ENCODE measurements around the gene PTPN4.
"Not testable (repeated sequence)": the region's sequence is repeated elsewhere in the genome, so short reads cannot be mapped to it uniquely, and the experiment has no call there.

The PTPN4 gene

DNA sequence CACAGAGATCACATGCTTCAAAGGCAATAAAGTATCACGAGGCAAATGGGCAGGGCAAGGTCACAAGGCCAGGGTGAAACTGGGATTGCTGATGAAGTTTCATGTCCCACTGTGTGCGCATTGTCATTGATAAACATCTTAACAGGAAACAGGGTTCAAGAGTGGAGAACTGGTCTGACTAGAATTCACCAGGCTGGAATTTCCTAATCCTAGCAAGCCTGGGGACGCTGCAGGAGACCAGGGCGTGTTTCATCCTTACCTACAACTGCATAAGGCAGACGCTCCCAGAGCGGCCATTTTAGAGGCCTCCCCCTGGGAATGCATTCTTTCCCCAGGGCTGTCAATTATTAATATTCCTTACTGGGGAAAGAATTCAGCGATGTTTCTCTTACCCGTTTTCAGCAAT lies 33.2 kb downstream of the PTPN4 start:
- no peak for TF ChIP-seq ZFX (IDR thresholded peaks at IDR 0.05)
- TF ChIP-seq, protein P1, sequence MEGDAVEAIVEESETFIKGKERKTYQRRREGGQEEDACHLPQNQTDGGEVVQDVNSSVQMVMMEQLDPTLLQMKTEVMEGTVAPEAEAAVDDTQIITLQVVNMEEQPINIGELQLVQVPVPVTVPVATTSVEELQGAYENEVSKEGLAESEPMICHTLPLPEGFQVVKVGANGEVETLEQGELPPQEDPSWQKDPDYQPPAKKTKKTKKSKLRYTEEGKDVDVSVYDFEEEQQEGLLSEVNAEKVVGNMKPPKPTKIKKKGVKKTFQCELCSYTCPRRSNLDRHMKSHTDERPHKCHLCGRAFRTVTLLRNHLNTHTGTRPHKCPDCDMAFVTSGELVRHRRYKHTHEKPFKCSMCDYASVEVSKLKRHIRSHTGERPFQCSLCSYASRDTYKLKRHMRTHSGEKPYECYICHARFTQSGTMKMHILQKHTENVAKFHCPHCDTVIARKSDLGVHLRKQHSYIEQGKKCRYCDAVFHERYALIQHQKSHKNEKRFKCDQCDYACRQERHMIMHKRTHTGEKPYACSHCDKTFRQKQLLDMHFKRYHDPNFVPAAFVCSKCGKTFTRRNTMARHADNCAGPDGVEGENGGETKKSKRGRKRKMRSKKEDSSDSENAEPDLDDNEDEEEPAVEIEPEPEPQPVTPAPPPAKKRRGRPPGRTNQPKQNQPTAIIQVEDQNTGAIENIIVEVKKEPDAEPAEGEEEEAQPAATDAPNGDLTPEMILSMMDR (conservative IDR thresholded peaks at IDR 0.05): no peak
- H3K27ac ChIP-seq: no peak overlapping the region

DNA sequence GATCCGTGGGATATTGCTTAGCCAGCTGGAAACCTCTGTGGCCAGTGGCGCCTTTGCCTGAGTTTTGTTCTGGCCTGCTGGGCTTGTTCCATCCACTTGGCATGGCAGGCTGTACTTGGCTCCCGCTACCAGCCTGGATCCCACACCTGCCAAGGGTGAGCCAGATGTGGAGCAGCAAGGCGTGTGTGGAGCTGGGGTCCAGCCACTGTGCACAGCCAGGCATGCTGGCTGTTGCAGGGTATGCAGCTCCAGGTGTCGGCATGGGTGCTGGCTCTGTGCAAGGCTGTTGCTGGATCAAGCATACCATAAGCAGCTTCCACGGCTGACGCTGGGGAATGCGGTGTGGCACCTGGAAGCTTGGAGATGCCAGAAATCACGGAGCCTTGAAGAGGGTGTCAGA lies 34.5 kb downstream of the PTPN4 start:
- no peak overlapping the region for H3K27ac ChIP-seq
- TF ChIP-seq, protein P1 (conservative IDR thresholded peaks at IDR 0.05): no peak
- no peak for TF ChIP-seq ZFX (IDR thresholded peaks at IDR 0.05)

DNA sequence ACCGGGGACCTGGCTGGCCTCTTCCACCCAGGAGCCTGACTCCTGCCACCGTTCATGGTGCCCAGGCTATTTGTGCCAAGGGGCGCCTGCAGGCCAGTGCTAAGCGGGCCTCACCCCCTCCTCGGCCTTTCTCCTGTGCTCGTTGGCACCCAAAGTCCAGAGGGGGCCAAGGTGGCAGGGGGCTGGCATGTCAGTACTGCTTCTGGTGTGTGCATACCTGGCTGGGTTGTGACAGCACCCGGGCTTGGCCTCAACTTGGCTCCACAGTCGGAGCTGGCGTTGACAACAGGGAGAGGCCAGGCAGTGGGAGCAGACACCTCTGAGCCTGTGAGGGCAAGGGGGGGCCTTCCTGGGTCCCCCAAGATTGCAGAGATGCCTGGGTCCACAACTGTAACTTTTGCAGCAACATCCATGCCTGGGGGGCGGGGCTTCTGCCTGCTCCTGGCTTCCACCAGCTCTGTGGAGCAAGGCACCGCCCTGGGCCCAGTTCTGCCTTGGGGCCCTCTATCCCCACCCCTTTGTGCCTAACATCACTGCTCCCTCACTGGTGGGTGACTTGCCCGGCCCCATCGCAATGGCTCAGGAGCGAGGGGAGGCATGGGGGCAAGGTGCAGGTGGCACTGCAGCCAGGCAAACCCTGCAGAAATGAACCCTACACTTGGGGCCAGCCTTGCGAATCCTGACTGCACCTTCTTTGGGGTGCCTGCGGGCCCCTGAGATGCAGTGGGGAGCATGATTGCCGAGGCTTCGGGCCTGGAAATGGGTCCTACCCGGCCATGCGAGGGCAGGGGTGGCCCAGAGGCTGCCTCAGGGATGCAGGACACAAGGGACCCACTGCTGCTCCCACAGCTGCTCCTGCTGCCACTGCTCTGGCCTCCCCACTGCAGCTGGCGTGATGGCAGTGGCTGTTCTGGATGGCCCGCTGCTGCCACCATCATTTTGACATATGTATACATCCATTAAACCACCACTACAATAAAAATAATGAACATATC lies 35.9 kb downstream of the PTPN4 start:
- TF ChIP-seq, protein P1 (conservative IDR thresholded peaks at IDR 0.05): no peak
- TF ChIP-seq ZFX (IDR thresholded peaks at IDR 0.05): no peak
- H3K27ac ChIP-seq: no peak overlapping the region

GRCh38 chr2:119800376-119800902 lies 40.7 kb downstream of the PTPN4 start:
- TF ChIP-seq ZFX (IDR thresholded peaks at IDR 0.05): no peak
- TF ChIP-seq, protein P1 (conservative IDR thresholded peaks at IDR 0.05): no peak
- H3K27ac ChIP-seq: no peak overlapping the region

DNA sequence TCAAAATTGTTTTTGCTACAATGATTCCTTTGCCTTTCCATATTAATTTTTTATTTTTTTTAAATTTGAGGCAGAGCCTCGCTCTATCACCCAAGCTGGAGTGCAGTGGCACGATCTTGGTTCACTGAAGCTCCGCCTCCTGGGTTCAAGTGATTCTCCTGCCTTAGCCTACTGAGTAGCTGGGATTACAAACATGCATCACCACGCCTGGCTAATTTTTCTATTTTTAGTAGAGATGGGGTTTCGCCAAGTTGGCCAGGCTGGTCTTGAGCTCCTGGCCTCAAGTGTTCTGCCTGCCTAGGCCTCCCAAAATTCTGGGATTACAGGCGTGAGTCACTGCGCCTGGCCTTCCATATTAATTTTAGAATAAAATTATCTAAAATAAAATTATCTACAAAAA lies 41.3 kb downstream of the PTPN4 start:
- TF ChIP-seq ZFX (IDR thresholded peaks at IDR 0.05): no peak
- TF ChIP-seq, protein P1 (conservative IDR thresholded peaks at IDR 0.05): no peak
- H3K27ac ChIP-seq: no peak overlapping the region

GRCh38 chr2:119801989-119802388 lies 42.3 kb downstream of the PTPN4 start:
- not testable (repeated sequence) for H3K27ac ChIP-seq

GRCh38 chr2:119803101-119803500 lies 43.4 kb downstream of the PTPN4 start:
- no peak overlapping the region for H3K27ac ChIP-seq
- TF ChIP-seq, protein P1 (conservative IDR thresholded peaks at IDR 0.05): no peak
- no peak for TF ChIP-seq ZFX (IDR thresholded peaks at IDR 0.05)

DNA sequence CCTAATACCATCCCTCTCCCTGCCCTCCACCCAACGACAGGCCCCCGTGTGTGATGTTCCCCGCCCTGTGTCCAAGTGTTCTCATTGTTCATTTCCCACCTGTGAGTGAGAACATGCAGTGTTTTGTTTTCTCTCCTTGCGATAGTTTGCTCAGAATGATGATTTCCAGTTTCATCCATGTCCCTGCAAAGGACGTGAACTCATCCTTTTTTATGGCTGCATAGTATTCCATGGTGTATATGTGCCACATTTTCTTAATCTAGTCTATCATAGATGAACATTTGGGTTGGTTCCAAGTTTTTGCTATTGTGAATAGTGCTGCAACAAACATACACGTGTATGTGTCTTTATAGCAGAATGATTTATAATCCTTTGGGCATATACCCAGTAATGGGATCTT lies 44.7 kb downstream of the PTPN4 start:
- not testable (repeated sequence) for H3K27ac ChIP-seq
